NAMALWA (cell line): ENCODE results near the gene GAS7.
"Not testable (repeated sequence)": the region's sequence is repeated elsewhere in the genome, so short reads cannot be mapped to it uniquely, and the experiment has no call there.

Experiments
- DNase-seq: peaks from one replicate; pipeline ENCODE4 v3.0.0-alpha.2; 2015; ENCODE audit warnings: low spot score

Gene GAS7

GRCh38 chr17:10021272-10021984 lies 177.0 kb downstream of the GAS7 start:
- DNase-seq = no peak

GRCh38 chr17:10019941-10020451 lies 178.4 kb downstream of the GAS7 start:
- no peak for DNase-seq

- DNase-seq = peak; percentile 66
These were observed 179.9 kb downstream of the GAS7 start for GRCh38 chr17:10018461-10018891.

- DNase-seq = not testable (repeated sequence)
These were observed 181.3 kb downstream of the GAS7 start for GRCh38 chr17:10016958-10017570.

- DNase-seq = peak; percentile 32
These were observed 184.9 kb downstream of the GAS7 start for GRCh38 chr17:10013365-10014112.

- no peak for DNase-seq
These were observed 187.7 kb downstream of the GAS7 start for GRCh38 chr17:10010752-10011151.

- DNase-seq = no peak
These were observed 194.7 kb downstream of the GAS7 start for GRCh38 chr17:10003705-10004104.

- not testable (repeated sequence) for DNase-seq
These were observed 195.6 kb downstream of the GAS7 start for GRCh38 chr17:10002567-10003360.

GRCh38 chr17:10001306-10001873 lies 197.0 kb downstream of the GAS7 start:
- no peak for DNase-seq

- no peak for DNase-seq
These were observed 198.3 kb downstream of the GAS7 start for GRCh38 chr17:9999919-10000695.

GRCh38 chr17:9998060-9998459 lies 200.3 kb downstream of the GAS7 start:
- DNase-seq = no peak

- DNase-seq = no peak
These were observed 203.6 kb downstream of the GAS7 start for GRCh38 chr17:9994761-9995160.

- no peak for DNase-seq
These were observed 206.6 kb downstream of the GAS7 start for GRCh38 chr17:9991796-9992195.

- DNase-seq = no peak
These were observed 207.1 kb downstream of the GAS7 start for GRCh38 chr17:9991351-9991750.

- DNase-seq = peak; percentile 41
These were observed 210.4 kb downstream of the GAS7 start for GRCh38 chr17:9987779-9988585.

GRCh38 chr17:9986754-9987382 lies 211.5 kb downstream of the GAS7 start:
- DNase-seq = no peak

- DNase-seq = no peak
These were observed 212.8 kb downstream of the GAS7 start for GRCh38 chr17:9985646-9986045.

GRCh38 chr17:9984768-9985167 lies 213.6 kb downstream of the GAS7 start:
- no peak for DNase-seq

- DNase-seq = peak; percentile 6
These were observed 216.2 kb downstream of the GAS7 start for GRCh38 chr17:9982159-9982558.
